Measurements from ENCODE around the gene FNBP1. TPM values are rescaled to one million over a fixed set of nuclear protein-coding genes. Genes with fewer than 3 reads are reported as not detected.

Gene FNBP1
- total and polyA plus RNA-seq, 2 of the 13 experiments (the other 11 are each of a cell fraction or from before 2014, with no cell fraction given): 5.4 to 19.5 TPM

DNA sequence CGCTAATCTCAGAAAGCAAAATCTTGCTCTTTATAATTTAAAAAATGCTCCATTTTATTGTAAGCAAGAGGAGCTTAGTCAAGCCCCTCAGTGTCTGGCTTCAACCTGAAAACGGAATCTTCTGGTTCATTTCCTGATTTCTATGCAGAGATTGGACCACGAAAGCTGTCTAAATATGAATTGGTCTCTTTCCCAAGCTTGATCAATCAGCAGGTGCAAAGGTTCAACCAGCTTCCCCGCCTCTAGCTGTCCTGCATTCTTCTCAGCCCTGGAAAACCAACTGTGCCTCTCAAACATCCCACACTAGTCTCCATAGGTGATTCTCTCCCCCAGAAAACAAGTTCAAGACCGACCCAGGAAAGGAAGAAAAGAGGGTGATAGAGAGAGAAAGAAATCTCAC is 34.5 kb downstream of the FNBP1 start (continued):
- TF ChIP-seq ZNF574 (CRISPR knock-in tag; IDR thresholded peaks at IDR 0.05) (0 out of 2 replicates have a peak, but pooled peaks have one; percentile 28), ZNF292 (CRISPR knock-in tag; IDR thresholded peaks at IDR 0.05; ENCODE audit: borderline replicate concordance, low read depth) (peak; percentile 50; the same call in 1 of the 2 replicates), FOXP4 (CRISPR knock-in tag; IDR thresholded peaks at IDR 0.05) (0 out of 2 replicates have a peak, but pooled peaks have one; percentile 30), ZNF337 (CRISPR knock-in tag; IDR thresholded peaks at IDR 0.05; ENCODE audit: borderline replicate concordance, low read depth) (no peak), ZNF331 (CRISPR knock-in tag; IDR thresholded peaks at IDR 0.05) (peak; percentile 54; the same call in 1 of the 2 replicates), MED1 (CRISPR knock-in tag; IDR thresholded peaks at IDR 0.05) (peak; percentile 30; the same call in 1 of the 2 replicates), MBNL3 (CRISPR knock-in tag; conservative IDR thresholded peaks at IDR 0.05) (no peak), RARG (CRISPR knock-in tag; IDR thresholded peaks at IDR 0.05; ENCODE audit: low read depth) (no peak), PATZ1 (CRISPR knock-in tag; IDR thresholded peaks at IDR 0.05) (0 out of 2 replicates have a peak, but pooled peaks have one; percentile 36), ISX (CRISPR knock-in tag; conservative IDR thresholded peaks at IDR 0.05) (no peak), CEBPB (IDR thresholded peaks at IDR 0.05; ENCODE audit: borderline replicate concordance, low read depth, low read length) (peak; percentile 49; the same call in 1 of the 2 replicates), HNRNPH1 (optimal IDR thresholded peaks at IDR 0.05; ENCODE audit: low read depth, low read length) (no peak), ZSCAN21 (CRISPR knock-in tag; IDR thresholded peaks at IDR 0.05; ENCODE audit: borderline replicate concordance) (no peak), REXO4 (CRISPR knock-in tag; IDR thresholded peaks at IDR 0.05; ENCODE audit: borderline replicate concordance) (no peak), SIX1 (CRISPR knock-in tag; IDR thresholded peaks at IDR 0.05; ENCODE audit: borderline replicate concordance) (no peak), BHLHE40 (IDR thresholded peaks at IDR 0.05; ENCODE audit: low read length) (no peak), CREM (IDR thresholded peaks at IDR 0.05) (peak; percentile 38; the same call in 1 of the 2 replicates), CREM (CRISPR knock-in tag; IDR thresholded peaks at IDR 0.05) (no peak), RCOR2 (CRISPR knock-in tag; IDR thresholded peaks at IDR 0.05) (peak; percentile 48; the same call in 1 of the 2 replicates), SP5 (CRISPR knock-in tag; IDR thresholded peaks at IDR 0.05; ENCODE audit: borderline replicate concordance, low read depth) (peak; percentile 98), ZKSCAN1 (IDR thresholded peaks at IDR 0.05; ENCODE audit: low read length) (no peak), NR0B2 (CRISPR knock-in tag; IDR thresholded peaks at IDR 0.05) (no peak), KAT8 (CRISPR knock-in tag; IDR thresholded peaks at IDR 0.05) (peak; percentile 17; the same call in 1 of the 2 replicates), TEAD3 (CRISPR knock-in tag; optimal IDR thresholded peaks at IDR 0.05; ENCODE audit: borderline replicate concordance) (peak; percentile 83)
